ENCODE data around the gene BAHCC1.

Gene BAHCC1

GRCh38 chr17:81470270-81470943 is 75.2 kb downstream of the BAHCC1 start (continued):
- no peak for TF ChIP-seq ZC3H10 (CRISPR knock-in tag; IDR thresholded peaks at IDR 0.05)
- no peak for TF ChIP-seq ZFP3 (CRISPR knock-in tag; IDR thresholded peaks at IDR 0.05)
- no peak for TF ChIP-seq RARB (CRISPR knock-in tag; IDR thresholded peaks at IDR 0.05)

GRCh38 chr17:81470944-81471817 is 75.9 kb downstream of the BAHCC1 start:
- TF ChIP-seq ZFP30 (CRISPR knock-in tag; IDR thresholded peaks at IDR 0.05) (no peak), TOX (CRISPR knock-in tag; IDR thresholded peaks at IDR 0.05; ENCODE audit: borderline replicate concordance) (no peak), CSDC2 (CRISPR knock-in tag; IDR thresholded peaks at IDR 0.05) (no peak), GLIS3 (CRISPR knock-in tag; IDR thresholded peaks at IDR 0.05) (no peak), OSR1 (CRISPR knock-in tag; IDR thresholded peaks at IDR 0.05) (no peak)

GRCh38 chr17:81471818-81472456 is 76.7 kb downstream of the BAHCC1 start:
- TF ChIP-seq TCF4 (CRISPR knock-in tag; IDR thresholded peaks at IDR 0.05; ENCODE audit: borderline replicate concordance) (no peak), CSDC2 (CRISPR knock-in tag; IDR thresholded peaks at IDR 0.05) (0 out of 2 replicates have a peak, but pooled peaks have one; percentile 63)
- peak; percentile 71 for ATAC-seq

More at GRCh38 chr17:81470944-81471817, 75.9 kb downstream of the BAHCC1 start:
- ATAC-seq: peak; percentile 16; the same call in 1 of the 3 replicates

- no peak for ATAC-seq
These were observed 77.8 kb downstream of the BAHCC1 start for GRCh38 chr17:81473019-81473418.

GRCh38 chr17:81474958-81475357 is 79.7 kb downstream of the BAHCC1 start:
- no peak for ATAC-seq
- TF ChIP-seq PPARA (CRISPR knock-in tag; IDR thresholded peaks at IDR 0.05; ENCODE audit: borderline replicate concordance) (no peak), BACH2 (CRISPR knock-in tag; IDR thresholded peaks at IDR 0.05; ENCODE audit: borderline replicate concordance) (no peak), CSDC2 (CRISPR knock-in tag; IDR thresholded peaks at IDR 0.05) (no peak), CREB5 (CRISPR knock-in tag; IDR thresholded peaks at IDR 0.05; ENCODE audit: low read depth) (no peak), SNAI2 (CRISPR knock-in tag; IDR thresholded peaks at IDR 0.05) (no peak), RARB (CRISPR knock-in tag; IDR thresholded peaks at IDR 0.05) (no peak), ARNTL (CRISPR knock-in tag; IDR thresholded peaks at IDR 0.05; ENCODE audit: borderline replicate concordance, low read depth) (no peak), CSRNP3 (CRISPR knock-in tag; IDR thresholded peaks at IDR 0.05) (no peak), ZNF70 (CRISPR knock-in tag; IDR thresholded peaks at IDR 0.05) (no peak), ZC3H10 (CRISPR knock-in tag; IDR thresholded peaks at IDR 0.05) (no peak), TCF4 (CRISPR knock-in tag; IDR thresholded peaks at IDR 0.05; ENCODE audit: borderline replicate concordance) (no peak)

More at GRCh38 chr17:81473019-81473418, 77.8 kb downstream of the BAHCC1 start:
- TF ChIP-seq TOX (CRISPR knock-in tag; IDR thresholded peaks at IDR 0.05; ENCODE audit: borderline replicate concordance) (no peak), ZNF70 (CRISPR knock-in tag; IDR thresholded peaks at IDR 0.05) (no peak), ZNF8 (CRISPR knock-in tag; IDR thresholded peaks at IDR 0.05) (no peak), POU6F1 (CRISPR knock-in tag; IDR thresholded peaks at IDR 0.05; ENCODE audit: borderline replicate concordance, low read depth) (no peak), BACH2 (CRISPR knock-in tag; IDR thresholded peaks at IDR 0.05; ENCODE audit: borderline replicate concordance) (no peak), ZC3H10 (CRISPR knock-in tag; IDR thresholded peaks at IDR 0.05) (no peak), SNAI2 (CRISPR knock-in tag; IDR thresholded peaks at IDR 0.05) (no peak), CSRNP3 (CRISPR knock-in tag; IDR thresholded peaks at IDR 0.05) (no peak), ARNTL (CRISPR knock-in tag; IDR thresholded peaks at IDR 0.05; ENCODE audit: borderline replicate concordance, low read depth) (no peak), ZNF565 (CRISPR knock-in tag; conservative IDR thresholded peaks at IDR 0.05; ENCODE audit: low read depth) (no peak), CREB5 (CRISPR knock-in tag; IDR thresholded peaks at IDR 0.05; ENCODE audit: low read depth) (no peak)

Measured in SK-N-SH treated with all-trans-retinoic acid at 6 μM for 48 hours (cell line).